HepG2 (cell line): ENCODE measurements around the gene KDM4B. TPM values are rescaled to one million over a fixed set of nuclear protein-coding genes. Genes with fewer than 3 reads are reported as not detected.

ENCODE experiments used
- ARNTL ChIP-seq: sonication (generic); formaldehyde crosslinking; IDR thresholded peaks from 2 replicates; pipeline ENCODE4 v1.4.0; 2020; ENCODE audit warnings: mild to moderate bottlenecking, missing genetic modification reagents
- FOXC1 ChIP-seq: sonication (generic); formaldehyde crosslinking; IDR thresholded peaks from 2 replicates; pipeline ENCODE4 v1.8.0; 2022; ENCODE audit warnings: mild to moderate bottlenecking, missing genetic modification reagents, borderline replicate concordance
- FOXK1 ChIP-seq: sonication (generic); formaldehyde crosslinking; IDR thresholded peaks from 2 replicates; pipeline ENCODE4 v1.4.0; 2020; ENCODE audit warnings: low read depth, missing genetic modification reagents, borderline replicate concordance
- LCORL ChIP-seq, 2 experiments: fragments of 450-650 bp in 1 of 2; sonication (generic) in 1 of 2; formaldehyde crosslinking in 1 of 2; IDR thresholded peaks; 2 replicates each; pipeline versions ENCODE4 v1.5.0 to v1.6.1; 2017 to 2020; ENCODE audit warnings: antibody characterized with exemption in 1 of 2, missing genetic modification reagents in 1 of 2
- NPAS2 ChIP-seq: sonication (generic); formaldehyde crosslinking; IDR thresholded peaks from 2 replicates; pipeline ENCODE4 v1.8.0; 2022; ENCODE audit warnings: mild to moderate bottlenecking, missing genetic modification reagents, borderline replicate concordance
- PHF21A ChIP-seq: sonication (generic); formaldehyde crosslinking; IDR thresholded peaks from 2 replicates; pipeline ENCODE4 v1.5.0; 2020; ENCODE audit warnings: mild to moderate bottlenecking, missing genetic modification reagents
- RAD21 ChIP-seq: fragments of 450-650 bp; formaldehyde crosslinking; IDR thresholded peaks from 2 replicates; pipeline ENCODE4 v1.5.0; 2020; ENCODE audit warnings: mild to moderate bottlenecking
- RARA ChIP-seq: IDR thresholded peaks from 2 replicates; pipeline ENCODE4 v1.6.1; 2016; ENCODE audit warnings: missing genetic modification reagents, missing compliant biosample characterization
- REPIN1 ChIP-seq: sonication (generic); formaldehyde crosslinking; IDR thresholded peaks from 2 replicates; pipeline ENCODE4 v1.8.0; 2022; ENCODE audit warnings: missing genetic modification reagents, low read depth, mild to moderate bottlenecking, borderline replicate concordance
- SNAPC2 ChIP-seq: sonication (generic); formaldehyde crosslinking; IDR thresholded peaks from 2 replicates; pipeline ENCODE4 v1.8.1; 2022; ENCODE audit warnings: mild to moderate bottlenecking, missing genetic modification reagents
- TAF1 ChIP-seq: sonication (generic); formaldehyde crosslinking; IDR thresholded peaks from 2 replicates; pipeline ENCODE4 v1.4.0; 2020; ENCODE audit warnings: missing genetic modification reagents
- polyA plus RNA-seq, 8 experiments: library from polyadenylated mRNA; depleted of rRNA in 3 of 8; stranded (reverse) in 7 of 8; unstranded in 1 of 8; fragments of >200 nt; fragmentation: Illumina TruSeq in 4 of 8; extraction: Trizol in 4 of 8; gene quantifications; 2 replicates each; pipeline versions ENCODE4 v1.2.1 to v1.2.3, GENCODE V29; 2011 to 2016; ENCODE audit warnings: low read depth in 4 of 8, missing spikeins in 1 of 8, mixed read lengths in 1 of 8; ENCODE audit not compliant: insufficient read depth in 1 of 8
- total RNA-seq, 5 experiments: library from RNA; depleted of rRNA; stranded (reverse); fragments of >200 nt; fragmentation: Illumina TruSeq; extraction: Trizol; gene quantifications; 2 replicates each; pipeline ENCODE4 v1.2.3, GENCODE V29; 2016; ENCODE audit warnings: low read depth in 1 of 5
- TF ChIP-seq, protein P1 (sequence below): sonication (generic); formaldehyde crosslinking; IDR thresholded peaks from 2 replicates; pipeline ENCODE4 v1.4.0; 2020; ENCODE audit warnings: mild to moderate bottlenecking, missing genetic modification reagents
- TF ChIP-seq, protein P2 (sequence below): sonication (generic); formaldehyde crosslinking; IDR thresholded peaks from 2 replicates; pipeline ENCODE4 v1.5.0; 2020; ENCODE audit warnings: missing genetic modification reagents
- TF ChIP-seq, protein P3 (sequence below): sonication (generic); formaldehyde crosslinking; IDR thresholded peaks from 2 replicates; pipeline ENCODE4 v1.8.0; 2022; ENCODE audit warnings: mild to moderate bottlenecking, missing genetic modification reagents
- TF ChIP-seq, protein P4 (sequence below): sonication (generic); formaldehyde crosslinking; IDR thresholded peaks from 2 replicates; pipeline ENCODE4; 2020; ENCODE audit warnings: missing genetic modification reagents, mild to moderate bottlenecking, borderline replicate concordance
- TF ChIP-seq, protein P5 (sequence below): sonication (generic); formaldehyde crosslinking; IDR thresholded peaks from 2 replicates; pipeline ENCODE4 v1.5.0; 2020; ENCODE audit warnings: mild to moderate bottlenecking, missing genetic modification reagents, borderline replicate concordance

Gene KDM4B
- total and polyA plus RNA-seq, 2 of the 13 experiments (the other 11 are each of a cell fraction or from before 2014, with no cell fraction given) = 4.9 to 14.6 TPM

DNA sequence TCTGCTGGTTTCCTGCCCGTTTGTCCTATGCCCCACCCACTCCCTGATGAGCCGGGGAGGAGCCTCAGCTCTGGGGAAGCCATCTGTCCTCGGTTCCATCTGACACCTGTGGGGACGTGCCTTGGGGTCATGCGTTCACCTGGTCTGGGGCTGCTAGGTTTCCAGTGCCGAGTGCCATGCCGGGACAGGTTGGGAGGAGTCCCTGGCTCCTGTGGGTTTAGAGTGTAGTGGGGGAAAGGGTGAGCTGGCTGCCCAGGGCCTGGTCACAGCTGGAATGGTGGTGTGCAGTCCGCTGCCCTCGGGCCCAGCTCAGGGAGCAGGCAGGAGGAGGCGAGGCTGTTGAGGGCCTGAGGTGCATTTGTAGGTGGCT, 2.5 kb downstream of the KDM4B start (continued):
- TF ChIP-seq TAF1 (CRISPR knock-in tag) (peak; percentile 7; the same call in 1 of the 2 replicates), REPIN1 (CRISPR knock-in tag) (0 out of 2 replicates have a peak, but pooled peaks have one; percentile 3), PHF21A (no peak), FOXC1 (CRISPR knock-in tag) (0 out of 2 replicates have a peak, but pooled peaks have one; percentile 27), SNAPC2 (no peak), FOXK1 (CRISPR knock-in tag) (no peak), NPAS2 (no peak), ARNTL (CRISPR knock-in tag) (0 out of 2 replicates have a peak, but pooled peaks have one; percentile 50), LCORL (IDR thresholded peaks at IDR 0.05) (no peak), LCORL (CRISPR knock-in tag; IDR thresholded peaks at IDR 0.05) (peak; percentile 79), RARA (peak; percentile 61), RAD21 (CRISPR knock-in tag) (0 out of 2 replicates have a peak, but pooled peaks have one; percentile 16)
- TF ChIP-seq, protein P1, sequence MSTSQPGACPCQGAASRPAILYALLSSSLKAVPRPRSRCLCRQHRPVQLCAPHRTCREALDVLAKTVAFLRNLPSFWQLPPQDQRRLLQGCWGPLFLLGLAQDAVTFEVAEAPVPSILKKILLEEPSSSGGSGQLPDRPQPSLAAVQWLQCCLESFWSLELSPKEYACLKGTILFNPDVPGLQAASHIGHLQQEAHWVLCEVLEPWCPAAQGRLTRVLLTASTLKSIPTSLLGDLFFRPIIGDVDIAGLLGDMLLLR (CRISPR knock-in tag) = peak; percentile 60; the same call in 1 of the 2 replicates
- TF ChIP-seq, protein P2, sequence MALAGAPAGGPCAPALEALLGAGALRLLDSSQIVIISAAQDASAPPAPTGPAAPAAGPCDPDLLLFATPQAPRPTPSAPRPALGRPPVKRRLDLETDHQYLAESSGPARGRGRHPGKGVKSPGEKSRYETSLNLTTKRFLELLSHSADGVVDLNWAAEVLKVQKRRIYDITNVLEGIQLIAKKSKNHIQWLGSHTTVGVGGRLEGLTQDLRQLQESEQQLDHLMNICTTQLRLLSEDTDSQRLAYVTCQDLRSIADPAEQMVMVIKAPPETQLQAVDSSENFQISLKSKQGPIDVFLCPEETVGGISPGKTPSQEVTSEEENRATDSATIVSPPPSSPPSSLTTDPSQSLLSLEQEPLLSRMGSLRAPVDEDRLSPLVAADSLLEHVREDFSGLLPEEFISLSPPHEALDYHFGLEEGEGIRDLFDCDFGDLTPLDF (CRISPR knock-in tag) = no peak
- TF ChIP-seq, protein P3, sequence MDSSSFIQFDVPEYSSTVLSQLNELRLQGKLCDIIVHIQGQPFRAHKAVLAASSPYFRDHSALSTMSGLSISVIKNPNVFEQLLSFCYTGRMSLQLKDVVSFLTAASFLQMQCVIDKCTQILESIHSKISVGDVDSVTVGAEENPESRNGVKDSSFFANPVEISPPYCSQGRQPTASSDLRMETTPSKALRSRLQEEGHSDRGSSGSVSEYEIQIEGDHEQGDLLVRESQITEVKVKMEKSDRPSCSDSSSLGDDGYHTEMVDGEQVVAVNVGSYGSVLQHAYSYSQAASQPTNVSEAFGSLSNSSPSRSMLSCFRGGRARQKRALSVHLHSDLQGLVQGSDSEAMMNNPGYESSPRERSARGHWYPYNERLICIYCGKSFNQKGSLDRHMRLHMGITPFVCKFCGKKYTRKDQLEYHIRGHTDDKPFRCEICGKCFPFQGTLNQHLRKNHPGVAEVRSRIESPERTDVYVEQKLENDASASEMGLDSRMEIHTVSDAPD (CRISPR knock-in tag) = peak; percentile 62; the same call in 1 of the 2 replicates
- TF ChIP-seq, protein P4, sequence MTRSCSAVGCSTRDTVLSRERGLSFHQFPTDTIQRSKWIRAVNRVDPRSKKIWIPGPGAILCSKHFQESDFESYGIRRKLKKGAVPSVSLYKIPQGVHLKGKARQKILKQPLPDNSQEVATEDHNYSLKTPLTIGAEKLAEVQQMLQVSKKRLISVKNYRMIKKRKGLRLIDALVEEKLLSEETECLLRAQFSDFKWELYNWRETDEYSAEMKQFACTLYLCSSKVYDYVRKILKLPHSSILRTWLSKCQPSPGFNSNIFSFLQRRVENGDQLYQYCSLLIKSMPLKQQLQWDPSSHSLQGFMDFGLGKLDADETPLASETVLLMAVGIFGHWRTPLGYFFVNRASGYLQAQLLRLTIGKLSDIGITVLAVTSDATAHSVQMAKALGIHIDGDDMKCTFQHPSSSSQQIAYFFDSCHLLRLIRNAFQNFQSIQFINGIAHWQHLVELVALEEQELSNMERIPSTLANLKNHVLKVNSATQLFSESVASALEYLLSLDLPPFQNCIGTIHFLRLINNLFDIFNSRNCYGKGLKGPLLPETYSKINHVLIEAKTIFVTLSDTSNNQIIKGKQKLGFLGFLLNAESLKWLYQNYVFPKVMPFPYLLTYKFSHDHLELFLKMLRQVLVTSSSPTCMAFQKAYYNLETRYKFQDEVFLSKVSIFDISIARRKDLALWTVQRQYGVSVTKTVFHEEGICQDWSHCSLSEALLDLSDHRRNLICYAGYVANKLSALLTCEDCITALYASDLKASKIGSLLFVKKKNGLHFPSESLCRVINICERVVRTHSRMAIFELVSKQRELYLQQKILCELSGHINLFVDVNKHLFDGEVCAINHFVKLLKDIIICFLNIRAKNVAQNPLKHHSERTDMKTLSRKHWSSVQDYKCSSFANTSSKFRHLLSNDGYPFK (CRISPR knock-in tag) = no peak
- TF ChIP-seq, protein P5, sequence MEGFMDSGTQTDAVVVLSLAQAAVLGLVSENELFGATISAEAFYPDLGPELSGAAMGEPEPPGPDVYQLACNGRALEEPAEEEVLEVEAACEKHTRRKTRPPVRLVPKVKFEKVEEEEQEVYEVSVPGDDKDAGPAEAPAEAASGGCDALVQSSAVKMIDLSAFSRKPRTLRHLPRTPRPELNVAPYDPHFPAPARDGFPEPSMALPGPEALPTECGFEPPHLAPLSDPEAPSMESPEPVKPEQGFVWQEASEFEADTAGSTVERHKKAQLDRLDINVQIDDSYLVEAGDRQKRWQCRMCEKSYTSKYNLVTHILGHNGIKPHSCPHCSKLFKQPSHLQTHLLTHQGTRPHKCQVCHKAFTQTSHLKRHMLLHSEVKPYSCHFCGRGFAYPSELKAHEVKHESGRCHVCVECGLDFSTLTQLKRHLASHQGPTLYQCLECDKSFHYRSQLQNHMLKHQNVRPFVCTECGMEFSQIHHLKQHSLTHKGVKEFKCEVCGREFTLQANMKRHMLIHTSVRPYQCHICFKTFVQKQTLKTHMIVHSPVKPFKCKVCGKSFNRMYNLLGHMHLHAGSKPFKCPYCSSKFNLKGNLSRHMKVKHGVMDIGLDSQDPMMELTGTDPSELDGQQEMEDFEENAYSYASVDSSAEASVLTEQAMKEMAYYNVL (CRISPR knock-in tag) = 0 out of 2 replicates have a peak, but pooled peaks have one; percentile 61
